PC-9 (cell line): ENCODE data around the gene TEKT2.

Source experiments
- EZH2 ChIP-seq: fragments of 200-600 bp; sonication (generic); IDR thresholded peaks from 2 replicates; pipeline ENCODE4 v1.8.0; 2017; ENCODE audit warnings: antibody characterized with exemption, low read depth
- TF ChIP-seq, protein P1 (sequence below): fragments of 200-600 bp; sonication (generic); conservative IDR thresholded peaks from 2 replicates; pipeline ENCODE4 v1.6.1; 2017; ENCODE audit warnings: mixed run types, antibody characterized with exemption, mild to moderate bottlenecking, moderate library complexity

DNA sequence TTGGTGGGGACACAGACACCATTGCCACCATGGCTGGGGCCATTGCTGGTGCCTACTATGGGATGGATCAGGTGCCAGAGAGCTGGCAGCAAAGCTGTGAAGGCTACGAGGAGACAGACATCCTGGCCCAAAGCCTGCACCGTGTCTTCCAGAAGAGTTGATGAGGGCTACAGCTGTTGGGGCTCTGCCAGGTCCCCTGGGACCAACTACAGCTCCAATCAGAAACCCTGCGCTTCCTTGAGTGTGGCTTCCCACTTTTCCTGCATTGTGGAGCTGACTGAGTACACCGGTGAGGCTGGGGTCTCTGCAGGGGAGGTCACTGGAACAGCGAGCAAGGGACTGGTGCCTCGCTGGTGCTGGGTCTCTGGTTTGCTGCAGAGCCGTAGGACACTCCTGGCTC is 9.3 kb downstream of the TEKT2 start:
- TF ChIP-seq, protein P1, sequence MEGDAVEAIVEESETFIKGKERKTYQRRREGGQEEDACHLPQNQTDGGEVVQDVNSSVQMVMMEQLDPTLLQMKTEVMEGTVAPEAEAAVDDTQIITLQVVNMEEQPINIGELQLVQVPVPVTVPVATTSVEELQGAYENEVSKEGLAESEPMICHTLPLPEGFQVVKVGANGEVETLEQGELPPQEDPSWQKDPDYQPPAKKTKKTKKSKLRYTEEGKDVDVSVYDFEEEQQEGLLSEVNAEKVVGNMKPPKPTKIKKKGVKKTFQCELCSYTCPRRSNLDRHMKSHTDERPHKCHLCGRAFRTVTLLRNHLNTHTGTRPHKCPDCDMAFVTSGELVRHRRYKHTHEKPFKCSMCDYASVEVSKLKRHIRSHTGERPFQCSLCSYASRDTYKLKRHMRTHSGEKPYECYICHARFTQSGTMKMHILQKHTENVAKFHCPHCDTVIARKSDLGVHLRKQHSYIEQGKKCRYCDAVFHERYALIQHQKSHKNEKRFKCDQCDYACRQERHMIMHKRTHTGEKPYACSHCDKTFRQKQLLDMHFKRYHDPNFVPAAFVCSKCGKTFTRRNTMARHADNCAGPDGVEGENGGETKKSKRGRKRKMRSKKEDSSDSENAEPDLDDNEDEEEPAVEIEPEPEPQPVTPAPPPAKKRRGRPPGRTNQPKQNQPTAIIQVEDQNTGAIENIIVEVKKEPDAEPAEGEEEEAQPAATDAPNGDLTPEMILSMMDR = no peak
- no peak for TF ChIP-seq EZH2
